Keratinocyte (primary cell): ENCODE measurements around the gene PGAP3. TPM values are rescaled to one million over a fixed set of nuclear protein-coding genes. Genes with fewer than 3 reads are reported as not detected.

Experiments used
- DNase-seq: peaks from one replicate; pipeline ENCODE4 v3.0.0-alpha.2; 2011; ENCODE audit warnings: low read depth, missing footprints, low spot score
- FAIRE-seq: peaks from 2 replicates; lab custom pipeline; 2011; peaks lifted over from hg19 to GRCh38; lab: Jason Lieb, UNC
- H2AFZ ChIP-seq: 2 replicates; pipeline ENCODE4 v1.6.0; 2012; ENCODE audit warnings: low read length, control low read depth, inconsistent platforms; ENCODE audit not compliant: control insufficient read depth
- H3K27ac ChIP-seq: 2 replicates; pipeline ENCODE4 v1.5.1; 2011; ENCODE audit warnings: low read length; ENCODE audit not compliant: control insufficient read depth, insufficient read depth
- H3K27me3 ChIP-seq: 3 replicates; pipeline ENCODE4 v1.6.0; 2011; ENCODE audit warnings: low read length; ENCODE audit not compliant: control insufficient read depth, insufficient read depth; ENCODE audit errors: extremely low read depth
- H3K36me3 ChIP-seq, 2 experiments: 2 replicates in 1 of 2; 3 replicates in 1 of 2; pipeline ENCODE4 v1.5.1; 2011; ENCODE audit warnings: low read length in 2 of 2, mild to moderate bottlenecking in 1 of 2; ENCODE audit not compliant: control insufficient read depth in 2 of 2, insufficient read depth in 2 of 2; ENCODE audit errors: extremely low read depth in 1 of 2
- H3K4me1 ChIP-seq: 3 replicates; pipeline ENCODE4 v1.5.1; 2011; ENCODE audit warnings: low read length; ENCODE audit not compliant: control insufficient read depth, insufficient read depth; ENCODE audit errors: extremely low read depth
- H3K4me2 ChIP-seq: 3 replicates; pipeline ENCODE4 v1.6.0; 2011; ENCODE audit warnings: low read depth, low read length; ENCODE audit not compliant: control insufficient read depth, insufficient read depth; ENCODE audit errors: extremely low read depth
- H3K4me3 ChIP-seq, 3 experiments: fragments of 200-600 bp in 1 of 3; sonication (generic) in 1 of 3; 2 replicates in 2 of 3; 3 replicates in 1 of 3; pipeline ENCODE4 v1.5.1; 2011 to 2016; ENCODE audit warnings: low read length in 3 of 3, mild to moderate bottlenecking in 3 of 3, control low read depth in 2 of 3, inconsistent platforms in 1 of 3, low read depth in 1 of 3, mixed read lengths in 1 of 3, mixed run types in 1 of 3, moderate library complexity in 1 of 3; ENCODE audit not compliant: control insufficient read depth in 2 of 3, insufficient read depth in 2 of 3; ENCODE audit errors: extremely low read depth in 1 of 3
- H3K79me2 ChIP-seq: 2 replicates; pipeline ENCODE4 v1.6.0; 2012; ENCODE audit warnings: low read length; ENCODE audit not compliant: control insufficient read depth, insufficient read depth
- H3K9ac ChIP-seq: 3 replicates; pipeline ENCODE4 v1.6.0; 2011; ENCODE audit warnings: low read length; ENCODE audit not compliant: control insufficient read depth, insufficient read depth; ENCODE audit errors: extremely low read depth
- H3K9me1 ChIP-seq: 3 replicates; pipeline ENCODE4 v1.6.0; 2011; ENCODE audit warnings: low read length; ENCODE audit not compliant: control insufficient read depth, insufficient read depth; ENCODE audit errors: extremely low read depth
- H3K9me3 ChIP-seq: 2 replicates; pipeline ENCODE4 v1.5.1; 2012; ENCODE audit warnings: low read depth, low read length; ENCODE audit not compliant: control insufficient read depth
- H4K20me1 ChIP-seq: 3 replicates; pipeline ENCODE4 v1.6.0; 2011; ENCODE audit warnings: low read length; ENCODE audit not compliant: control insufficient read depth, insufficient read depth; ENCODE audit errors: extremely low read depth
- EZH2 ChIP-seq: IDR thresholded peaks from one replicate; pipeline ENCODE4 v1.6.1; 2012; ENCODE audit warnings: inconsistent platforms, mild to moderate bottlenecking, low read length, moderate library complexity
- dilution Hi-C: fragments of 300-500 bp; cut with MboI; formaldehyde crosslinking; loops from one replicate; pipeline ENCODE4 v1.7.0; 2020; ENCODE audit warnings: low sequenced_read_pairs; ENCODE audit not compliant: extremely low pct_ligation_motif_present
- polyA plus RNA-seq, 5 experiments: library from polyadenylated mRNA; depleted of rRNA in 3 of 5; stranded (reverse) in 3 of 5; stranded (forward) in 1 of 5; unstranded in 1 of 5; fragments of >200 nt; gene quantifications; 1 replicate in 1 of 5; 2 replicates in 3 of 5; 3 replicates in 1 of 5; pipeline versions ENCODE4 v1.2.1 to v1.2.3, GENCODE V29; 2011 to 2012; ENCODE audit warnings: missing spikeins in 2 of 5, low read depth in 1 of 5, low replicate concordance in 1 of 5
- TF ChIP-seq, protein P1 (sequence below), 3 experiments: IDR thresholded peaks in 1 of 3; conservative IDR thresholded peaks in 1 of 3; optimal IDR thresholded peaks in 1 of 3; 2 replicates in 2 of 3; 3 replicates in 1 of 3; pipeline versions ENCODE3 to v1.5.1; 2011; ENCODE audit warnings: low read length in 3 of 3, mild to moderate bottlenecking in 3 of 3, moderate library complexity in 2 of 3, control low read depth in 1 of 3, inconsistent platforms in 1 of 3; ENCODE audit not compliant: insufficient read depth in 2 of 3; ENCODE audit errors: extremely low read depth in 1 of 3

The PGAP3 gene
- polyA plus RNA-seq, 1 donor (not counting 4 experiments of a cell fraction or from before 2014, with no cell fraction given), result 5.6 TPM

DNA sequence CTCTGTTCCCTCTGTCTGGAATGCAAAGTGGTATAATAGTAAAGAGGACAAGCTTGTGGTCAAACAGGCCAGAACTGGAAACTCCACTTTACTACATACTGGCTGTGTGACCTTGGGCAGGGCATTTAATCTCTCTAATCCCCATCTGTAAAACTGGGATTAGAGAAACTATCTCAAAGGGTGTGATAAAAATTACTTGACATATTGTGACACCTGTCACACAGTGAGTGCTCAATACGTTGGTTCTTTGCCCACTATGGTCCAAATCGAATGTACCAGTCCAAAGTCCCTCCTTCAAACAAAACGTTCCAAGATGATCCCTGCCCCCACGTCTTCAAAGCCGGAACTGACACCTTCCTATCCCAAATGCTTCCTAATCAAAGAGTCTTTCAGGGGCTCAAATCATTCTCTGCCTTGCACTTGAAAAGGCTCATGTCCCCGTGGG, 734 bp downstream of the PGAP3 start:
- no peak for FAIRE-seq
- Histone ChIP-seq H3K4me3 (peak overlapping the region; percentile 47 to 84 (median 73)), H3K9me1 (no peaks in the 10 kb centered on the region), H3K27me3 (no peaks in the 10 kb centered on the region), H3K4me1 (peaks cover 14% of the 10 kb centered on the region), H3K9ac (no peak overlapping the region), H3K36me3 (no peaks in the 10 kb centered on the region), H2AFZ (peak overlapping the region; percentile 69), H3K9me3 (no peaks in the 10 kb centered on the region), H3K4me2 (peak overlapping the region; percentile 97), H4K20me1 (no peaks in the 10 kb centered on the region), H3K27ac (no peak overlapping the region), H3K79me2 (no peaks in the 10 kb centered on the region)
- TF ChIP-seq EZH2, result no peak
- TF ChIP-seq, protein P1, sequence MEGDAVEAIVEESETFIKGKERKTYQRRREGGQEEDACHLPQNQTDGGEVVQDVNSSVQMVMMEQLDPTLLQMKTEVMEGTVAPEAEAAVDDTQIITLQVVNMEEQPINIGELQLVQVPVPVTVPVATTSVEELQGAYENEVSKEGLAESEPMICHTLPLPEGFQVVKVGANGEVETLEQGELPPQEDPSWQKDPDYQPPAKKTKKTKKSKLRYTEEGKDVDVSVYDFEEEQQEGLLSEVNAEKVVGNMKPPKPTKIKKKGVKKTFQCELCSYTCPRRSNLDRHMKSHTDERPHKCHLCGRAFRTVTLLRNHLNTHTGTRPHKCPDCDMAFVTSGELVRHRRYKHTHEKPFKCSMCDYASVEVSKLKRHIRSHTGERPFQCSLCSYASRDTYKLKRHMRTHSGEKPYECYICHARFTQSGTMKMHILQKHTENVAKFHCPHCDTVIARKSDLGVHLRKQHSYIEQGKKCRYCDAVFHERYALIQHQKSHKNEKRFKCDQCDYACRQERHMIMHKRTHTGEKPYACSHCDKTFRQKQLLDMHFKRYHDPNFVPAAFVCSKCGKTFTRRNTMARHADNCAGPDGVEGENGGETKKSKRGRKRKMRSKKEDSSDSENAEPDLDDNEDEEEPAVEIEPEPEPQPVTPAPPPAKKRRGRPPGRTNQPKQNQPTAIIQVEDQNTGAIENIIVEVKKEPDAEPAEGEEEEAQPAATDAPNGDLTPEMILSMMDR (optimal IDR thresholded peaks at IDR 0.05 in 1 of 3, IDR thresholded peaks at IDR 0.05 in 1 of 3, conservative IDR thresholded peaks at IDR 0.05 in 1 of 3; ENCODE audit: extremely low read depth in 1 of 3, insufficient read depth in 2 of 3, low read length in 3 of 3), result no peak
- dilution Hi-C loops, result no loop called here
- DNase-seq, result no peak

DNA sequence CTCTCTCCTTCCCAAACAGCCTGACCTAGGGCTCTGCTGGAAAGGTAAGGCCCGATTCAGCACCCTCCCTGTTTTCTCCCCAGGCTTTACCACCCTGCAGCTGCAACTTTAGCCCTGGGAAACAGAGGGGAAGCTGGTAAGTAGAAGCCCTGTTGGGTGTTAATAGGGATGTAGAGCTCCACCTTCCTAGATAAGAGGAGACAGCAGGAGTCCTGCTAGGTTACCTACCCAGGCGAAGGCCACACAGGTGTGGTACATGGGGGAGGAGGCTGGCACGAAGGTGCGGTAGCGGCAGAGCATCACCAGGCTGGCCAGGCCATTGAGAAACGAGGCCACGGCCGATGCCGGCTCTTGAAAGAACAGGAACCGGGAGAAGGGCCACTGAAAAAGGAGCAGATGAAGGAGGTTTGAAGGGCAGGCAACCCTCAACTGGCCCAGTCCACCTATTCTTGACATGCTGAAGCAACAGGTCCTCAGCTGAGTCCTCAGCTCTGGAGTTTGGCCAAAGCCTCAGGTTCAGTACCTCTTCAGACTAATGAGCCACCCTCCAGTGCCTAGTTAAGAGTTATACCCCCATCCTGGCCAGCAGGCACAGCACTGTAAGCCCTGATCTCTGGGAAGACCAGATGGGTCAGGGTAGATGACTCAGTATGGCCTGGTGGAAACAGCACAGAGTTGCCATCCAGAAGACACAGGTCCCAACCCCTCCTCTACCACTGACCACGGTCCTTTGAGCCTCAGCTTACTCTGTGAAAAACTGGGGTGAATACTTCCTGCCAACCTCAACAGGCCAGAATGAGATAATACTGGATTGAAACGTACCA, 3.3 kb downstream of the PGAP3 start:
- no peak overlapping the region for H3K4me2 ChIP-seq
- H2AFZ ChIP-seq, result no peak overlapping the region
- H3K9me3 ChIP-seq, result no peaks in the 10 kb centered on the region
- no peak overlapping the region for H3K27ac ChIP-seq
- H3K9ac ChIP-seq, result no peak overlapping the region
- dilution Hi-C loops, result no loop called here
- FAIRE-seq, result no peak
- H3K9me1 ChIP-seq, result no peaks in the 10 kb centered on the region
- peaks cover 14% of the 10 kb centered on the region for H3K4me1 ChIP-seq
- H3K36me3 ChIP-seq, result no peaks in the 10 kb centered on the region
- H3K27me3 ChIP-seq, result no peaks in the 10 kb centered on the region
- no peaks in the 10 kb centered on the region for H3K79me2 ChIP-seq
- no peaks in the 10 kb centered on the region for H4K20me1 ChIP-seq
- H3K4me3 ChIP-seq, result no peak overlapping the region
- no peak for TF ChIP-seq EZH2
- TF ChIP-seq, protein P1 (optimal IDR thresholded peaks at IDR 0.05 in 1 of 3, IDR thresholded peaks at IDR 0.05 in 1 of 3, conservative IDR thresholded peaks at IDR 0.05 in 1 of 3; ENCODE audit: extremely low read depth in 1 of 3, insufficient read depth in 2 of 3, low read length in 3 of 3), result no peak
- no peak for DNase-seq
